GM18861 (cell line): Measurements from ENCODE around the gene HOTAIR.

Source experiments
- ATAC-seq: cut with Tn5 transposase; IDR thresholded peaks from one replicate; pipeline ENCODE4 v1.9.1; 2021; ENCODE audit not compliant: unreplicated experiment

Gene HOTAIR

DNA sequence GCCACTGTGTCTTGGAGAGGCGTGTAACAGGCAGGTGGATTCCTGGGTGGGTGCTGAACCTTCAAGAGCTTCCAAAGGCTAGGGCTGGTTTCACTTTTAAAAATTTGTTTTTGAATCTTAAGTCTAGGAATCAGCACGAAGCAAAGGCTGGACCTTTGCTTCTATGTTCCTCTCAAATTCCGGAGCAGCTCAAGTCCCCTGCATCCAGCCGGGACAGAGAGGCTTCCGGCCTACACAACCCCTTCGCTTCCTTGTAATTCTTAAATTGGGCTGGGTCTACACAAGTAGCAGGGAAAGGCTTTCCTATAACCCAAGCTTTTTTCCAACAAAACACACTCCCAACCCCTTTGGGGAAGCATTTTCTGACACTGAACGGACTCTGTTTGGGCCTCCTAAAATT is 11.7 kb downstream of the HOTAIR start:
- no peak for ATAC-seq

DNA sequence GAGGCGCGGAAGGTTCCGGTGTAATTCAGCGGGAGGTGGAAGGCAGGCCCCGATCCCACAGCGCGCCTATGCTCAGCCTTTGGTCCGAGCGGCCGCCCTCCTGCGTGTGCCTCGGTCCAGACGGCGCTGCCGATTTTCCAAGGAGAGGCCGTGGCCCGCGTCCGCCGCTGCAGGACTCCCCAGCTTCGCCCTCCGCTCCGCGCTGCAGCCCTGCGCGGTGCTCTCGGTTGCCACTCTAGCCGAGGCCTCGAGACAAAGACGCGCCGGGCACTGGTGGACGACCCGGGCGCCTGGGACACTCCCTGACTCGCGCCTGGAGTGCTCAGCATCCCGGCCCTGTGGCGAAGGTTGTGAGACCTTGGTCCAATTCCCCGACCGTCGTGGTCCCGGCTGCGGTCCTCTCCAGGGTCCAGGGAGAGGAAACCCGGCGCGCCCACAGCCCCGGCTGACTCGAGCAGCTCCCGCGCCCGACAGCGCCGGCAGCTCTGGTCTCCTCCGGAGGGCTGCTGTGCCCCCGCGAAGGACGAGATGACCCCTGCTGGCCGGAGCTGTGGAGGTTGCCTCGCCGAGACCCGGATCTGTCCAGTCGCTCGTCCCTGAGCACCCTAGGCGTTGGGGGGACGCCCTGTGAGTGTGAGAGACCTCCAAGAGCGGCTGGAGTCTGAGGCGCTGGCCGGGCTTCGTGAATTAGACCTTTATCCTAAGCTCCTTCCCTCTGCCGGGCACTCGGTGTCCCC is 13.6 kb downstream of the HOTAIR start:
- ATAC-seq: no peak

DNA sequence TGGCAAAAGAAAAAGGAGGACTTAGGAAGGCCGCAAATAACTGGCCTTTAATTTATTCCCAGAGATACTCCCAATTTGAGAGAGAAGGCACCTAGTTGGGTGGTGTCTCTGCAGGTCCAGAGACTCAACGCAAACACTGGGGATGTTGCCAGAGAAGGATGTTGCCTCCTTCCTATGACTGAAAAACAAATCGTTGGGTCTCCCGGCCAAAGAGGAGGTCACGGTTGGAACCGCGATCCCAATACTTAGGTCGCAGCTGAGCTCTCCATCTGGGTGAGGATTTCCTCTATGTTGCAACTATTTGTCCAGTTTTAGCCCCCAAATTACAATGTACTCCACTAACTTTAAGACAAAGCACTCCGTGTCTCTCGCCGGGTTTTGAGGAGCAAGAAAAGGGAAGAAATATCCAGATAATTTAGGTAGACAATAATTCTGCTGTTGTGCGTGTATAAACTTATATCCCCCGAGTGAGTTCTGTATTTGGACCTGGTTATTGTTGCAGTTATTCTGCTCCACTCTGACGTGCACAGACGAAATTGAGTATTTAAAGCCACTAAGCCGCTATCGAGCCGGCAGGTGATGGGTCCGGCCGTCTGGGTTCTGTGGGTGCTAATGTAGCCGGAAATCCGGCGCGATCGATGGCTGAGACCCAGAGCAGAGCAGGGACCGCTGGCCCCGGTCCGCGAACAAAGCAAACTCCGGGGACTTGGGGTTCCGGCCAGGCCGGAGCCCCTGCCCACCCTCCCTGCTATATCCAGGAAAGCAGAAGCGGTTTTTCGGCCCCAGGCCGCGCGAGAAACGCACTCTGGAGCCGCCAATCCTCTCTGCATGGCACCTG is 14.3 kb downstream of the HOTAIR start:
- no peak for ATAC-seq

DNA sequence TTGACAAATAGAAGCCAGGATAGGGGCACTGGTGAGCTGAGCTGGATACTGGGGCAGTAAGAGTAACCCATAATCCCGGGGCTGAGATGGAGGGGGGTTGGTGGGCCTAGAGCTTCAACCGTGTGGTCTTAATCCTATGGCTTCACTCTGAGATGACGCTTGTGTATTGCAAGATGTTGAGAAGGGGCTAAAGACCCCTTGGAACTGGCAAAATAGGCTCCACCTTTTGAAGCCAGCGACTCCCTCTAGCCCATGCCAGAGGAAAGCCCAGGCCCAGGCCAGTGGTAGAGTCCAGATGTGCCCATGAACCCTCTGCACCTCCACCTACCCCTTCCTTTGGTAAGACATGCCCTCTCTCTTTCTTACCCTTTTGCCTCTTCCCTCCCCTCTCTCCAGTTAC is 15.4 kb downstream of the HOTAIR start:
- no peak for ATAC-seq

DNA sequence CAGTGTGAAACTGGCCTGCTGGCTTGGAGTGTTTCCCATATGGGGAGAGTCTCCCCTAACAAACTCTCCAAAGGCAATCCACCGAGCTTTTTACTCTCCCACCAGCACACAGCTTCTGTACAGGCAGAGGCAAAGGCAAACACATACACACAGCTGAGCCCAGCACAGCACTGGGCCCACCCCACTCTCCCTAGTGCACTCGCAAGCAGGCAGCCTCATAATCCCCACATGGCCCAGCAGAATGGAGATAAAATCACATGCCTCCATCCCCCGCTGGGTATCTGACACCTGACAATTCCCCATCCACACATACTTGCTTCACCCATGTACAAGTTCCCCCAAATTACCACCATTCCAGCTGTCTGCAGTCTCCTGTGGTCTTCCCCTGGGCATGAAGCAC is 16.6 kb downstream of the HOTAIR start:
- ATAC-seq: no peak

DNA sequence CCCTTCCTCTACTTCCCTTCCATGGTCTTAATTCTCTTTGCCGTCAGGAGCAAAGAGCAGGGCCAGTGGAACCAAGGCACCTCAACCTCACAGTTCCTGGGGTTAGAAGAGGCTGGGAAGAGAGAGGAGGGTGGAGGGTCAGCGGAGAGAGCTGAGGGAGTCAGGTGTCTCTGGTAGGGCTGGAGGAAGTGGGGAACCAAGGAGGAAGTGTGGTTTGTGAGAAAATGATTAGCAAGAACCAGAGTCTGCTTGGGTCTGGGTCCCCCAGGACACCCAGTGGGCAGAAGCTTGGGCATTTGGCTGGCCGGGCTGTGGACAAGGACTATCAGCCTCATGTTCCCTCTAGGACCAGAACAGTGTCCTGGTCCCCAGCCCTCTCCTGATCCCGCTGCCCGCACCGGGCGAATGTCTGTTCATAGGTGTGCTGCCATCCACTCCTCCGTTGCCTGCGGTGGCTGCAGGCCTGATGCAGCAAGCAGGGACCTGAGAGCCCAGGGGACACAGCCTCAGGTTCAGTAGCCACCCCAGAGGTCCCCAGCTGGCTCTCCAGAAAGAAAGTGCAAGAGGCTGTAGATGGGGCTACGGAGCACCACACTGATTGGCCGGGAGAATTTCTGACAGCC is 17.7 kb downstream of the HOTAIR start:
- ATAC-seq: no peak

DNA sequence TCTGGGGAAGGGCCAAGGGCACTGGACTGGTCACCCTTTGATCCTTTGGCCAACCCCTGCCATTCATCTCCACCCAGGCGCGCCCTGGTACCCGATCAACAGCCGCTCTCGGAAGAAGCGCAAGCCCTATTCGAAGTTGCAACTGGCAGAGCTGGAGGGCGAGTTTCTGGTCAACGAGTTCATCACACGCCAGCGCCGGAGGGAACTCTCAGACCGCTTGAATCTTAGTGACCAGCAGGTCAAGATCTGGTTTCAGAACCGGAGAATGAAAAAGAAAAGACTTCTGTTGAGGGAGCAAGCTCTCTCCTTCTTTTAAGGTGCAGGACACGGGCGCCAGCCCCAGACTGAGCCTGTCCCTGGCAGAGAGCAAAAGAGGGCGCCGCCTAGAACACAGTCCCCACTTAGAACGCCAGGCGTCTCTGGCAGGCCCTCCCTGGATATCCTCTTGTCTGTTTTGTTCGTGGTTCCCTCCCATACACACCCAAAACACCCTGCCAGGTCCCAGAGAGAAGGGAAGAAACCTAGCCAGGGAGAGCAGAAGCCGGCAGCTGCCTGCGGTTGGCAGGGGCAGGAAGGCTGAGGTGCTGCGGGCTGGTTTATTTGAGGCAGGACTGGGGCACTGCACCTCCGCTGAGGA is 18.4 kb downstream of the HOTAIR start:
- ATAC-seq: no peak

DNA sequence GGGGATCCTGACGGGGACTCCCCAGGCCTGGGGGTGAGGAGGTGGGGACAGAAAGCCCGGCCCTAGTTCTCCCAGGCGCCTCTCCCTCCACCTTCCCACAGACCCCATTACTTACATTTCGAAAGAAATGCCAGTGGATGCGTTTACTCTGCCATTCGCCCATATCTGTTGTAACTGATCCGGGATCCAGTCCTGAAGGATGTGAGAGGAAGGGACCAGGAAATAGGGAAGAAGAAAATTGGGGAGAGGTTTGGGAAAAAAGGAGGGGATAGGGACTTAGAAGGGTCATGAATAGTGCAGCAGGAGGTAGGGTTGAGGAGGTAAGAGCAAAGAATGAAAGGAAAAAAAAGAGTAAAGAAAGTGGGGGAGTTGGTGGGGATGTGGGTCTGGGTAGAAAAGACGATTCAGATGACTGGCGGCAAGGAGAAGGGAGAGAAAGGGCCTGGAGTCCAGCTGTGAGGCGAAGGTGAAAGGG is 18.9 kb downstream of the HOTAIR start:
- ATAC-seq: no peak

DNA sequence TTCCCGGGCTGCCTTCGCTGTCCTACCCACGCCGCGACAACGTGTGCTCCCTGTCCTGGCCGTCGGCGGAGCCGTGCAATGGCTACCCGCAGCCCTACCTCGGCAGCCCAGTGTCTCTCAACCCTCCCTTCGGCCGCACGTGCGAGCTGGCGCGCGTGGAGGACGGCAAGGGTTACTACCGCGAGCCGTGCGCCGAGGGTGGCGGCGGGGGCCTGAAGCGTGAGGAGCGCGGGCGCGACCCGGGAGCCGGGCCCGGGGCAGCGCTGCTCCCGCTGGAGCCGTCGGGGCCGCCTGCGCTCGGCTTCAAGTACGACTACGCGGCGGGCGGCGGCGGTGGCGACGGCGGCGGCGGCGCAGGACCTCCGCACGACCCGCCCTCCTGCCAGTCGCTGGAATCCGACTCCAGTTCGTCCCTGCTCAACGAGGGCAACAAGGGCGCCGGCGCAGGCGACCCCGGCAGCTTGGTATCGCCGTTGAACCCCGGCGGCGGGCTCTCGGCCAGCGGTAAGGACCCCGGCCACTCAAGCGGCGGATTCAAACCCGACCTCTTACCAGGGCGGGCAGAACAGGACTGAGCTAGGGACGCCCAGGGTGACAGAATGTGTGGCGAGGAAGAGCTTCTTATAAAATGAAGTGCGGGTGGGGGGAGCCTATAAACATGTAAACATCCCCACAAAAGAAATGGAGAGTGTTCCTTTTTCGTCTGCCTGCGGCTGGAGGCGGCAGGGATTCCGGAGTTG is 19.5 kb downstream of the HOTAIR start:
- no peak for ATAC-seq

DNA sequence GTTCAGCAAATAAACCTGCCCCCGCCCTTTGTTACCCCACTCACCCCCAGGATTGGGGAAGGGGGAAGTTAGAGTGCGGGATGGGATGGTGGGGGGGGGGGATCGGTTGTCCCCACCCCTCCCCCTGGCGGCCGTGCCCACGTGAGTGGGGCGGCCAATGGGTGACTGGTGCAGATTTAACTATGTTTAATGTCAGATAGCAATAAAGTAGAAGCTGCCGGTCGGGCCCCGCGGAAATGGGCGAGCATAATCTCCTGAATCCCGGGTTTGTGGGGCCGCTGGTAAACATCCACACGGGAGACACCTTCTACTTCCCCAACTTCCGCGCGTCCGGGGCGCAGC is 20.1 kb downstream of the HOTAIR start, which contains the start of gene HOXC12:
TSS of gene HOXC12 (plus strand) at position 210 of the 342 bp plus-strand sequence. CDS start at position 237, 27 bp downstream.
- ATAC-seq: no peak

DNA sequence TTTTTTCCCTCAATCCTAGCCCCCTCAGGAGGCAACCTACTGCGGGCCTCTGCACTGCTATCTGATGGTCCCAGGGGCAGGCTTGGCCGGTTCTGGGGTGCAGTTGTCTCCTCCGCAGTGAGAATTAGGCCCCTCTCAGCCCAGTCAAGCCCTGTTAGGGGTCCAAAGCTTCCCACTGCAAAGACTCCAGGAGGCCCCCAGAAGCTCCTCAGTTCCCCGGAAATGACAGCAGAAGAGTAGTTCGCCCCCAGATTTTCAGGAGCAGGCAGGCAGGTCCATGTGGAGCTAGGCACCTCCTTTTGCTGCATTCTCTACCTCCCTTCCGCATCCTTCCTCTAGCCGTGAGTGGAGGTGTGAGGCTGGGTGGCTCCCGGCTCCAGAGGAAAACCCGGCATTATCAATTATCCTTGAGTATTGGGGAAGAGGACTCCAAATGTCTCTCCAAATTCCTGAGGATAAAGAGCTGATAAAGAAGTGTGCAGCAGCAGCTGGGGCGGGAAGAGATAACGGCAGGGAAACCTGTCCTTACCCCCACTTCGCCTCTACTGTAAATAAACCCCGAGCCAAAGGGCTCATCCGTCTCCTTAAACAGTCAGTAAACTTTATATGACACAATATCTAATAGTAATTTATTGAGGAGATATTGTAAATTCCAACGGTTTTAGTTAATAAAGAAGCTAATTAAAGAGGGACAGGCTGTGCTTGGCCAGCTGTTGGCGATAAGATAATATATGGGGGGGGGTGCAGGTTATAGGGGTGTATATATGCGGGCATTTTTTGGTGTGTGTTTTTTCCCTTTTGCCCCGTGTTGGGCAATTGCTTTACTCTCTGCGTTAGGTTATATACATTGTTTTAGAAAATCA is 20.7 kb downstream of the HOTAIR start:
- ATAC-seq: no peak

DNA sequence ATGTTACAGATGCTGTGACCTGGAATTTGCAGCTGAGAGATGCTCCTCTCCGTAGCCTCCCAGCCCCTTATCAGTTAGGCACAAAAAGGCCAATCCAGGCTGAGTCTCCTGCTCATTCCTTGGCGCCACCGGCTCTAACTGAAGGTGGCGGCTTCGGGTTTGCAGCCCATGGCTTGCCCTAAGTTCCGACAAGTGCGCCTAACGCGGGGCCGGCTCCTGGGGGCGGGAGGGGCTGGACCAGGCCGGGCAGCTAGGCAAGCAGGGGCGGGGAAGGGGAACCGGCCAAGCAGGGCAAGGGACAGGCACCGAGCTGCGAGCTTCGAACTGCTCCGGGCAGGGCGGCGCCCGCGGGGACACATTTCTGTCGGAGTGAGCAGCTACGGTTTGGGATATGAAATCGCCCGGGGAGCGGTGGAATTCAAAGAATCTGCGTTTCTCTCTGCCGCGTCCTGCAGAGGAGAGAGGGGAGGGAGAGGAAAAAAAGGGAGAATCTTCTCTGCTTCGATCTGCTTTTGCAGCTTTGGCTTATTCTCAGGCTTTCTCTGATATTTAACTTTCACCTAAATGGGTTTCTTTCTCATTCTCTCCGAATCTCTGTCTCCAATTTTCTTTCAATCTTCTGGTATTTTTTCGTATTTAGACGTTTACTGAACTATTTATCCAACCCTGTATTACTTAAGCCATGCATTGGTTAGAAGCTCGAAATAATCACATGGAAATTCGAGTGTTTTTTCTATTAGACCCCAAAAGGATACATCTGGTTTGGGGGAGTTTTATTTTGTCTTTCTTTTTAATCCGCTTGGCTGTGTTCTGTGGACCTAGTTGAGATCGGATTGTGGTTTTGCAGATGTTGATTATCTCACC is 21.7 kb downstream of the HOTAIR start:
- ATAC-seq: no peak

DNA sequence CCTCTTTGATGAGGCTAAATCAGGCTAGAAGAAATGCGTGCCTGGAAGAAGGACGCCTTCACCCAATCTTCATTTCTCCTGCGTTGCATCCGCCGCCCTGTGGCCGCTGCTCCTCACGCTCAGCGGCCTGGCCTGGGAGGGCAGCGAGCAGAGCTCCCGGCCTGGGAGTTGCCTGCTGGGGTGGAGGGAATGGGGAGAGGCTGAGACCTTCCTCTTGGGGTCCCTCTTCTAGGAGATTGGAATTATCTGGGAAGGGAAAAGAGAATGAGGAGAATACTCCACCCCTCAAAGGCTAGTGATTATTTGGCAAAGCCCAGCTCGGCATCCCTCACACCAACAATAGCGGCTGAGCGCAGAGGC is 22.4 kb downstream of the HOTAIR start:
- no peak for ATAC-seq

DNA sequence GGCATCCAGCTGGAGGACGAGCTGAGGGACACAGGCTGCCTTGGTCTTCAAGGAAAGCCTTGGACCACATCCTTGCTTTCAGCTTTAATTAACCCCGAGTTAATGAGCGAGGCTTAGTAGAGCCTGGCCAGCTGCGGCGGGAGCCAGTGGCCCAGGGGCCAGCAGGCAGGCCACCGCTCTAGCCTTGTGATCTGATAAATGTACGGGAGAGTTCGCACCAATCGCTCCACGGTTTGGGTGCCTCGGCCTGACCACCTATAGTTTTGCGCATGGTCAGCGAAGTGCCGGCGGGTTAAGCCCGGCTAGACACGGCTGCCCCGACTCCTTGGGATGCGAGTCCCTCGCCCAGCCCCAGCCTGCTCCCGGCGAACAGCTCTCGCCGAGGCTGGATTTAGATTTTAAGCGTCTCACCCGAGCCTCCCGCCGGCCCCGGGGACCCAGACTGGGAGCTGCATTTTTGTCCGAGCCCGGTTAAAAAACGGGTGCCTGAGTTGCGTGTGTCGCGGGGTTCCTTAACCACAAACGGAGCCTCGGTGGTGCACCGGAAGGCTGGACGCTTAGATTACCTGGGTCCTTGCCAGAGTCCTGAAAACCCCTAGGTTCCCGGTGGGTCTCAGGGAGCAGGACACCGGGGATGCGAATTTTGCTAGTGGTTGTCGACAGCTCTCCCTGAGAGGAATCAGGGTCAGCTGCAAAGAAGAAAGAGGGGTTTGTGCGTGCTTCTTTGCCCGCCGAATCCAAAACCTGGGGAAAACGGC is 23.0 kb downstream of the HOTAIR start:
- no peak for ATAC-seq

DNA sequence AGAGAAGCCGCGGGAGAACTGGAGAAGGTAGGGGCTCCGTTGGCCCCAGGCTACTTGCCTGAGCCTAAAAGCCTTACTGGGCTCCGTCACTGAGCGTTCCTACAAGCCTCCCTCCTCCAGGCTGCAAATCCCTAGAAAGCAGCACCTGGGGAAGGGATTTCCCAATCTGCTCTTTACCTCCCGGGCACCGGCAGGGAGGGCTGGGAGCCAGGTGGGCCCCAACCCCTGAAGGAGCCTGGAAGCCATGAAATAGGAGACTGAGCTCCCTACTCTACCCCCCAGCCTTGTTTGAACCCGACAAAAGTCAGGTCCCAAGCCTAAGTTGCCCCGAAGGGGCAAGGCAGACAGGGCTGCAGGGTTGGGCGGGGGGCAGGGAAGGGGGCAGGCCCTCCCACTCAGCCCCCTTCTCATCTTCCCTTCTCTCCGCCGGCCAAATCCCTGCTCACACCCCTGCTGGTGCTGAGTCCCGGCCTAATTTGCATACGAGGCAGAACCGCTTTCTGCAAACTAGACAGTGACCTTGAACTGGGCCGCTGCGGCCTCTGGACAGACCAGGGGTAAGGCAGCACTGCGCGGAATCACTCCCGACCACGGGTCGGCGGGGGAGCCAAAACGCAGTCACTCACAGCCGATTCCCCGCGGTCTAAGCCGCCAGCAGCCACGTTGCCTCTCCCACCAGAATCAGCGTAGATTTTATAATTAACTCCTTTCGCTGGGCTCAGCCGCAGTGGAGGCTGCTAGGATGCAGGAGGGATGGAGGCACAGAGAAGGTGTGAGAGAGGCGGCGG is 23.8 kb downstream of the HOTAIR start:
- ATAC-seq: no peak

DNA sequence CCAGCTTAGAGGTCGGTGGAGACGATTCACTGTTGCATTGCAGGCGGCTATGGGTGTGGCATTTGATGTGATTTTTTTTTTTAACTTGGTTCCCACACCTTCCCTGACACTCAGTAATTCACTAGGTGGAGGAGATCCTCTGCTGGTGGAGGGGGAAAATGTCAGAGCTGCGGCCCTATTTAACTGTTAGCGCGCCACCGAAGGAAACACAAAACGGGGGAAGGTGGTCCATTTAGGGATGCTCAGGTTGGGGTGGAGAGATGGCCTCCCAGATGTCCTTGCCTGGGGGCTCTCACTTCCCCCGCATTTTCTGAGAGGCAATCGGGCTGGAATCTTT is 24.3 kb downstream of the HOTAIR start:
- no peak for ATAC-seq

DNA sequence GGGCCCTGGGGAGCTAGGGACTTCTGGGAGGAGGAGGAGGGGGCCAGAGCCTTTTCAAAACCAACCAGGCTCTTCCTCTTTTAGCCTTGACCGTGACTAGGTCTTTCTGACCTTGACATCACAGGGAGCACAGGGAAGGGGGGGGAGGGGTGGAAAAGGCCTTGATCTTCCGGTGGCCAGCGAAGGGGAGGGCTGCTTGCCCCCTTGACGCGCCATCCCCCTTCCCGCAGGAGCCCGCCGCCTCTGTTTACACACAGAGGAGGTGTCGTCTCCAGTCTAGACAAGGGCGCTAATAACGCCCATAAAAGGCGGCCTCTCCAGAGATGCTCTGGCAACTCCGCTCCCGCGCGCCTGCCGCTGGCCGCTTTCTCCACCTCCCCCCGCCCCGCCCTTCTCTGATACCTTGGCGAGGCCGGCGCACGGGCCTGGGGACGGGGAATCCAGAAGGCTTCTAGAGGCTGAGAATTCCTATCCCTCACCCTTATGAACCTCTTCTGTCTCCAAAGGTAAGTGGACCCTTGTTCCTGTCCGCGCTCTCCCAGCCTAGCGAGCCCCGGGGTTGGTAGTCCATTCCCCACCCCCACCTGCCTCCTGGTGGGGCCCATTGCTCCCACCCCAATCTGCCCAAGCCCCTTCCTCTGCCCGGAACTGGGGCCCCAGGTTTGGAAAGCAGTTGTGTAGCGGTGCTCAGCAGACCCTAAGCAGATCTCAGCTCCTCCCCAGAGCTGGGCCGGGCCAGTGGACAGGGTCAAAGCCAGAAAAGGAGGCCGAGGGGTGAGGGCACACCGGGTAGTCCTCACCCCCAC is 24.9 kb downstream of the HOTAIR start:
- no peak for ATAC-seq
